ENCODE results near the gene GOLGA6L10.

- TF ChIP-seq EZH2phosphoT487 (IDR thresholded peaks at IDR 0.05; ENCODE audit: low read length) (no peak), CTCF (IDR thresholded peaks at IDR 0.05; ENCODE audit: low read length) (no peak), EZH2 (optimal IDR thresholded peaks at IDR 0.05; ENCODE audit: low read depth, low read length) (no peak)
Observed at GRCh38 chr15:82397817-82398216, 48.5 kb upstream of the GOLGA6L10 start.

All from MM.1S (cell line).